ENCODE data around the gene RTN4RL2. TPM values are rescaled to one million over a fixed set of nuclear protein-coding genes. Genes with fewer than 3 reads are reported as not detected.

Gene RTN4RL2
- polyA plus RNA-seq, 3 donors = 0.40 to 0.53 (median 0.44) TPM

DNA sequence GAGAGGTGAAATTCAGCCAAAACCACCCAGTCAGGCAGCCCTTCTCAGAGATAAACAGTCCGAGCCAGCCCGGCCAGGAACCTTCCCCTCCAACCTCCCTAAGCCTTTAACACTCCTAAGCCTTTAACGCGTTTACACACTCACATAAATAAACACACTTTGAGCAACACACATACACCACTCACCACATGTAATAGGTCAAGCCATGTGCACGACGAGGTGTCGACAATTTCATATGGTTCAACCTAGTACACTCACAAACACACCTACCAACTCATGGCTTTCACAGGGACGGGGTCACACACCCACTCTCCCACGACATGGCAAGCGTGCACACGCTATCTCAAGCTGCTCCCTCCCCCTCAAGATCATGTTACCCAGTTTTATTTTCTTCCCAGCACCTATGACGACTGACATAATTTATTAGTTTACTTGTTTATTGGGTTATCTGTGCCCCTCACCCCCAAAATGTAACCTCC lies 39.7 kb downstream of the RTN4RL2 start:
- peak overlapping the region; percentile 78 for H2AFZ ChIP-seq (ENCODE audit: insufficient read depth, low read depth, low read length, poor library complexity, severe bottlenecking)
- no peak for DNase-seq
- WGBS (ENCODE audit: insufficient coverage) = 54% methylated on average over 7 of the region's 12 CpGs

DNA sequence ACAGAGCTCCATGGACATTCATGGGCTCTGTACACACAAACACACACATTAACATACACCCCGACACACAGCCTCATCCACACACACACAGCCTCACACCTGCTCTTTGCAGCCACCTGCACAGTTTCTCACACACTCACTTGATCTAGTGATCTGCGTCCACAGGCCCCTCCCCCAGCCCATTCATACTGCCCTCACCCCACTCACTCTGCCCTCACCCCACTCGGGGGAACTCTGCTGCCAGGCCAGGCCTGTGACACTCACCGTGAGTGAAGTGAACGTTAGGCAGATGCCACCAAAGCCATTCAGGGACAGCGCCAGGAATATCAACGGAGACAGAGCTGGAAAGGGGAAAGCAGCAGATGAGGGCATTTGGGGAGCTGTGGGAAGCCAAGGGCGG lies 40.2 kb downstream of the RTN4RL2 start:
- TF ChIP-seq, protein P1, sequence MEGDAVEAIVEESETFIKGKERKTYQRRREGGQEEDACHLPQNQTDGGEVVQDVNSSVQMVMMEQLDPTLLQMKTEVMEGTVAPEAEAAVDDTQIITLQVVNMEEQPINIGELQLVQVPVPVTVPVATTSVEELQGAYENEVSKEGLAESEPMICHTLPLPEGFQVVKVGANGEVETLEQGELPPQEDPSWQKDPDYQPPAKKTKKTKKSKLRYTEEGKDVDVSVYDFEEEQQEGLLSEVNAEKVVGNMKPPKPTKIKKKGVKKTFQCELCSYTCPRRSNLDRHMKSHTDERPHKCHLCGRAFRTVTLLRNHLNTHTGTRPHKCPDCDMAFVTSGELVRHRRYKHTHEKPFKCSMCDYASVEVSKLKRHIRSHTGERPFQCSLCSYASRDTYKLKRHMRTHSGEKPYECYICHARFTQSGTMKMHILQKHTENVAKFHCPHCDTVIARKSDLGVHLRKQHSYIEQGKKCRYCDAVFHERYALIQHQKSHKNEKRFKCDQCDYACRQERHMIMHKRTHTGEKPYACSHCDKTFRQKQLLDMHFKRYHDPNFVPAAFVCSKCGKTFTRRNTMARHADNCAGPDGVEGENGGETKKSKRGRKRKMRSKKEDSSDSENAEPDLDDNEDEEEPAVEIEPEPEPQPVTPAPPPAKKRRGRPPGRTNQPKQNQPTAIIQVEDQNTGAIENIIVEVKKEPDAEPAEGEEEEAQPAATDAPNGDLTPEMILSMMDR (IDR thresholded peaks at IDR 0.05) = no peak
- intact Hi-C loops (cut with micrococcal nuclease) = no loop called here
- no peak overlapping the region for H2AFZ ChIP-seq (ENCODE audit: insufficient read depth, low read depth, low read length, poor library complexity, severe bottlenecking)
- no peaks in the 10 kb centered on the region for H4K20me1 ChIP-seq (ENCODE audit: insufficient read depth, low read length)
- peaks cover 26 to 57% of the 10 kb centered on the region in 2 donors for H3K36me3 Mint-ChIP-seq
- WGBS (ENCODE audit: insufficient coverage) = 96% methylated on average over 6 of the region's 8 CpGs
- peaks cover 4 to 10% of the 10 kb centered on the region in 2 donors for H3K4me1 ChIP-seq (ENCODE audit: control insufficient read depth in 1 of 2, insufficient read depth in 2 of 2, low read length in 2 of 2)
- no peak overlapping the region for H3K9ac ChIP-seq (ENCODE audit: insufficient read depth, low read length, poor library complexity, severe bottlenecking)
- peaks cover 0 to 1% (median 0%) of the 10 kb centered on the region in 3 donors for H3K27me3 Mint-ChIP-seq (ENCODE audit: low read depth in 3 of 3)
- no peaks in the 10 kb centered on the region for H3K27me3 ChIP-seq (ENCODE audit: control insufficient read depth in 2 of 2, insufficient read depth in 2 of 2, low read length in 2 of 2)
- H3K27ac ChIP-seq (ENCODE audit: low read depth in 1 of 2, low read length in 2 of 2) = no peak overlapping the region
- DNase-seq = no peak
- no peaks in the 10 kb centered on the region for H3K9me3 Mint-ChIP-seq
- no peaks in the 10 kb centered on the region for H3K9me3 ChIP-seq (replicated peaks in 1 of 2; ENCODE audit: control insufficient read depth in 1 of 2, insufficient read depth in 1 of 2, low read length in 2 of 2)
- H3K4me3 ChIP-seq (replicated peaks in 1 of 3; ENCODE audit: low read depth in 2 of 3, low read length in 3 of 3) = no peak overlapping the region
- no peak overlapping the region for H3K4me3 Mint-ChIP-seq
- H3K27ac Mint-ChIP-seq = peak overlapping the region in 3 of 7 donors; percentile 4 to 72 (median 23)
- H3K36me3 ChIP-seq (replicated peaks in 1 of 2; ENCODE audit: control insufficient read depth in 1 of 2, insufficient read depth in 2 of 2, low read length in 2 of 2) = peaks cover 14 to 36% of the 10 kb centered on the region in 2 donors
- H3K79me2 ChIP-seq (ENCODE audit: insufficient read depth, low read length) = peaks cover 4% of the 10 kb centered on the region
- H3K4me1 Mint-ChIP-seq = peaks cover 8% of the 10 kb centered on the region
- H3K4me2 ChIP-seq (replicated peaks; ENCODE audit: extremely low read depth, low read length, poor library complexity, severe bottlenecking) = no peak overlapping the region

More for the DNA sequence above, 39.7 kb downstream of the RTN4RL2 start:
- Histone ChIP-seq H3K36me3 (replicated peaks in 1 of 2; ENCODE audit: control insufficient read depth in 1 of 2, insufficient read depth in 2 of 2, low read length in 2 of 2) (peaks cover 14 to 36% of the 10 kb centered on the region in 2 donors), H3K9ac (ENCODE audit: insufficient read depth, low read length, poor library complexity, severe bottlenecking) (peak overlapping the region; percentile 21), H3K4me2 (replicated peaks; ENCODE audit: extremely low read depth, low read length, poor library complexity, severe bottlenecking) (peak overlapping the region; percentile 74), H3K79me2 (ENCODE audit: insufficient read depth, low read length) (peaks cover 2% of the 10 kb centered on the region), H3K9me3 (replicated peaks in 1 of 2; ENCODE audit: control insufficient read depth in 1 of 2, insufficient read depth in 1 of 2, low read length in 2 of 2) (no peaks in the 10 kb centered on the region), H3K27ac (ENCODE audit: low read depth in 1 of 2, low read length in 2 of 2) (no peak overlapping the region), H4K20me1 (ENCODE audit: insufficient read depth, low read length) (no peaks in the 10 kb centered on the region), H3K27me3 (ENCODE audit: control insufficient read depth in 2 of 2, insufficient read depth in 2 of 2, low read length in 2 of 2) (no peaks in the 10 kb centered on the region), H3K4me3 (replicated peaks in 1 of 3; ENCODE audit: low read depth in 2 of 3, low read length in 3 of 3) (peak overlapping the region in 2 of 3 experiments; percentile 1 to 67), H3K4me1 (ENCODE audit: control insufficient read depth in 1 of 2, insufficient read depth in 2 of 2, low read length in 2 of 2) (peaks cover 4 to 10% of the 10 kb centered on the region in 2 donors)
- H3K9me3 Mint-ChIP-seq = no peaks in the 10 kb centered on the region
- TF ChIP-seq, protein P1 (IDR thresholded peaks at IDR 0.05) = no peak
- intact Hi-C loops (cut with micrococcal nuclease) = no loop called here
- peaks cover 8% of the 10 kb centered on the region for H3K4me1 Mint-ChIP-seq
- H3K27me3 Mint-ChIP-seq (ENCODE audit: low read depth in 3 of 3) = peaks cover 0 to 1% (median 0%) of the 10 kb centered on the region in 3 donors
- H3K4me3 Mint-ChIP-seq = peak overlapping the region; percentile 67 to 80
- peaks cover 26 to 59% of the 10 kb centered on the region in 2 donors for H3K36me3 Mint-ChIP-seq
- peak overlapping the region in 4 of 7 donors; percentile 4 to 72 (median 30) for H3K27ac Mint-ChIP-seq

Measured in CD14-positive monocyte (primary cell).